GM21360 (cell line): ENCODE results near the gene ATP1A2.
A peak's percentile ranks its signal among the peaks of the same experiment; 100 is the strongest.

ENCODE experiments used
- ATAC-seq: cut with Tn5 transposase; IDR thresholded peaks from one replicate; pipeline ENCODE4 v1.9.1; 2021; ENCODE audit warnings: mild to moderate bottlenecking, moderate library complexity; ENCODE audit not compliant: unreplicated experiment

ATP1A2 gene

GRCh38 chr1:160084771-160085321, 30.7 kb upstream of the ATP1A2 start:
- ATAC-seq, result no peak

DNA sequence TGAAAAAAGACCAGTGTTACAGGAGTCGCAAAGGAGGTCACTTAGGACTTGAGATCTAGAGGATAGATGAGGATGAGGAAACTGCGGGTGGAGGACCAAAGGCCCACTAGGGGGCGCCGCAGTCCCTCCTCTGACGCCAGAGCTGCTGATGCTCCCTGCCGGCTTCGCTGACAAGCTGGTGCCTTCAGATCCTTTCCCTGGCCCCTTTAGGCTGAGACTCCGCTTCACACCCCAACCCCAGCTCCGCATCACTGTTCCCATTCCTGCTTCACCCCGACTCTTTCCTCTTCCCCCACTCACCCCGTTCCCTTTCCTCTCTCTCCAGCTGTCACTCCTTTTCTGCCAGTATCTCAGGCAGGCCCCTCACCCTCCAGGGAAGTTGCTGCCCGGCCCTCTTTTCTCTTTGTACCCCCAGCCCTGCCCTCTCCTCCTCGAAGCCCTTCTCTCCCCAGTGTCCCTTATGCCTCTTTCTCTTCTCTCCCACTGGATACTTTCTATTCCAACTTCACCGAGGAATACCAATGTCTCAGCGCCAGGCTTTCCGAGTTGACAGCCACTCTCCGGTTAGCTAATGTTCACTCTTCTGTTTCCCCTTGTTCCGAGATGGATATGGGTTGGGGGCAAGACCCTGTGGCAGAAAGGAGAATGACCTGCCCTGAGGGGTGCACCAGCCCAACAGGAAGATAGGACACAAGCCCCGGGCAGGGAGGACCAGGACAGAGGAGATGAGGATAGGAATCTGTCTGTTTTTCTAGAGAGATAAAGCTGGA, 29.7 kb upstream of the ATP1A2 start:
- no peak for ATAC-seq

- no peak for ATAC-seq
Measured at GRCh38 chr1:160086456-160086892, 29.1 kb upstream of the ATP1A2 start.

GRCh38 chr1:160087118-160087662, 28.4 kb upstream of the ATP1A2 start:
- ATAC-seq, result no peak

GRCh38 chr1:160089883-160090282, 25.7 kb upstream of the ATP1A2 start:
- no peak for ATAC-seq

GRCh38 chr1:160090760-160091159, 24.8 kb upstream of the ATP1A2 start:
- ATAC-seq, result no peak

DNA sequence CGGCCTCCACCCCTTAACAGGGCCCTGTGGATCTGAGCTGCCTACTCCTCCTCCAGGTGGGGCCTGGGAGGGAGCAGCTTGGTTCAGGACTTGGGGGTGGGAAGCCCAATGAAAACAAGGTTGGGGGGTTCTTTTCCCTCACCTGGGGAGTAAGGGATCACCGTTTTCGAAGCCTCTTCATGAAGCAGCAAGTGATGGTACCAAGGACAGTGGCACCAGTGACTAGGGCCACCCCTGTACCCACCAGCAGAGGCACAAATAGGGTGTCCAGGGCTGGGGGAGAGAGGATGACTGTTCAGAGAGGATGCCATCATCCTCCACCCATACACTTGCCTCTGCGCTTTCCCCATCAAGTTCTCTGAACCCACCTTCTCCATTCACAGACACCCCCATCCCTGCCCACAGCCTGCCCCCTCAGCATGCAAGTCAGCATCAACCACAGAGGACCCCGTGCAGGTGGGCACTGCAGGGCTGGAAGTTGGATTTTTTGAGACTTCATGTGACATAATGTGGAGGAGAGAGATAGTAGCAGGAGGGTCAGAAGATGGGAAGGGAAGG, 23.8 kb upstream of the ATP1A2 start:
- no peak for ATAC-seq

DNA sequence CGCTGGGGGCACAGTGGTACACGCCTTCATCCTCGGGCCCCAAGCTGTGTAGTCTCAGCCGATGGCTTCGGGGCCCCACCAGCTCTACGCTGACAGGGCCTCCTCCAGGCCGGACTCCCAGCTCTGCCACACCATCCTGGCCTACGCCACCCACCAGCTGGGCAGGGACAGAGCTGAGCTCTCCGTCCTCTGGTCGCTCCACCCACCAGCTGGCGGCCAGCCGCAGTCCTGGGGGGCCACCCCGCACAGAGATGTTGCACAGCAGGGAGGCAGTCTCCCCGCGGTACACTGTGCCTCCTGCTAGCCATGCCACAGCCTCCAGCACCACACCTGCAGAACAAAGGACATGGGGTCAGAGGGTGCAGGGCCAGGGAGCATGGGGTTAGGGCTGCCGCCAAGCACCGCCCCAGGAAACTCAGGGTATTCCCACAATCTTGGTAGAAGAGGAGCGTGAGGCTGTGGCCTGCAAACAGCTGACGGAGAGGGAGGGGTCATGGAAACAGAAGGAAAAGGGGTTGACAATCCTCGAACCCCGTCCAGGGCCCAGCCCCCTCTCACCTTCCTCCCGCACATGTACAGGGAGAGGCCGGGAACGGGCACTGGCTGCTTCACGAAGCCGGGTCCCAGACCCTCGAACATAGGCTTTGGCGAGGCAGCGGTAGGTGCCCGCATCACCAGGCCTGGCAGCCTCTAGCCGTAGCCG, 23.0 kb upstream of the ATP1A2 start:
- ATAC-seq, result no peak

DNA sequence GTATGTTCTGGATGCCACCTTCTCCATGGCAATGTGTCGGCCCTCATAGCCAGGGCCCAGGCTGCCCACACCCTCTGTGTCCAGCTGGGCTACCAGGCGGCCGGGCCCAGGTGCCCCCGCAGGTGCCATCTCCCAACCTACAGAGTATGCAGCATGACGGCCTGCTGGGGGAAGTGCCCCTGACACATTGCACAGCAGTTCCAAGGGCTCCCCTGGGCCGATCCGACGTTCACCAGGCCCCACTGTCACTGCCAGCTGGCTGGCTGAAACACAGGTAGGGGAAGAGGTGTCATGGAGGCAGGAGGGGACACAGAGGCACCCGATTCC, 22.5 kb upstream of the ATP1A2 start:
- no peak for ATAC-seq

DNA sequence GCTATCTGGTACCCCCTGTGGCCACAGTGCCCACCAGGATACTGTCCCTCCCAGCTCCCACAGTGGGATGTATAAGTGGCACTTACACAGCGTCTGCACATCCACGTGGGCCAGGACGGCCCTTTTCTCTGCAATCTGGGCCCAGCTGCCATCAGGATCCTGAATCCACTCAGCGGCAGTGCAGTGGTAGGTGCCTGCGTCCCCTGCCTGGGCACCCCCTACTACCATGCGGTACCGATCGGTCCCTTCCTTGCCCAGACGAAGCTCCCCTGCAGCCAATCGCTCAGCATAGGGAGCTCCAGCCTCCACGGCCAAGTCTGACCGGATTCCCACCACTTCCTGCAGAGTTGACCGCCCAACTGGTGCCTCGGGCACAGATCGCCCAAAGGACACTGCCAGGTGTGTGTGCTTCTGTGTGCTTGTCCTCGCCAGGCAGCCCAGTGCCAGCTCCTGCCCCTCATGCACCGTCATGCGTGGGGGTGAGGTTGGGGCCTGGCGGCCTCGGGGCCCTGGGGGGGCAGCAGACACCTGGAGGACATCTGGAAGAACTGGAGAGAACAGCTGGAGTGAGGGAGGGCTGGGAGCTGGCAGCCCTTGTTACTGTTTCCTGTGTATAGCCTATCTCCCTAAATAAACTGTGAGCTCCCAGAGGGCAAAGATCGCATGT, 21.8 kb upstream of the ATP1A2 start:
- no peak for ATAC-seq

DNA sequence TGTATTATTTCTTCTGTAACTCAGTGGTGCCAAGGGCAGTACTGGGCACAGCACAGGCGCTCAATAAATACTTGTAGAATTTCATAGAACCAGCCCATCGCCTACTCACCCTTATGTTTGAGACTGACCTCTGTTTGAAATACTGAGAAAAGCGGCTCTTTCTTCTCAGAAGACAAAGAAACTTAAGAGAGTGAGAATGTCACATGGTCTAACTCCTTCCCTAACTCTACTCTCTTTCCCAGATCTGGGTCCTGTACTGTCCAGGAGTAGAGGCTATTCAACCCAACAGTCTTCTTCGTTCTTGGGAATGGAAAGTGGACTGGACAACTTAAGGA, 21.3 kb upstream of the ATP1A2 start:
- no peak for ATAC-seq

DNA sequence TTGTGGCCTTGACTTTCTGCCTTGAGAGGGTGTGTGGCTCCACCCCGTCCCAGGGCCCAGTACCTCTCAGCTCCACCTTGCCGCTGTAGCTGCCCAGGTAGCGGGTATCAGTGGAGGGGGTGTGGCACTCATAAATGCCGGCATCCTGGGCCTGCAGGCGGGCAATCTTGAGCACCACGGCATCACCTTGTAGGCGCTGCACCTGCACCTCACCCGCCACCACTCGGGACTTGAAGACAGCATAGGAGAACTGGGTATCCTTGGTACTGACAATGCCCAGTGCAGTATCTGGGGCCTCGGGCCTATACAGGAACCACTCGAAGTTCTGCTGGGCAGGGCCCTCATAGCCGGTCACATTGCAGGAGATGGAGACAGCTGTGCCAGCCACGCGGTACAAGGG, 20.8 kb upstream of the ATP1A2 start:
- ATAC-seq, result no peak

GRCh38 chr1:160095382-160096105, 20.0 kb upstream of the ATP1A2 start:
- no peak for ATAC-seq

GRCh38 chr1:160096274-160097116, 19.1 kb upstream of the ATP1A2 start:
- ATAC-seq, result no peak

DNA sequence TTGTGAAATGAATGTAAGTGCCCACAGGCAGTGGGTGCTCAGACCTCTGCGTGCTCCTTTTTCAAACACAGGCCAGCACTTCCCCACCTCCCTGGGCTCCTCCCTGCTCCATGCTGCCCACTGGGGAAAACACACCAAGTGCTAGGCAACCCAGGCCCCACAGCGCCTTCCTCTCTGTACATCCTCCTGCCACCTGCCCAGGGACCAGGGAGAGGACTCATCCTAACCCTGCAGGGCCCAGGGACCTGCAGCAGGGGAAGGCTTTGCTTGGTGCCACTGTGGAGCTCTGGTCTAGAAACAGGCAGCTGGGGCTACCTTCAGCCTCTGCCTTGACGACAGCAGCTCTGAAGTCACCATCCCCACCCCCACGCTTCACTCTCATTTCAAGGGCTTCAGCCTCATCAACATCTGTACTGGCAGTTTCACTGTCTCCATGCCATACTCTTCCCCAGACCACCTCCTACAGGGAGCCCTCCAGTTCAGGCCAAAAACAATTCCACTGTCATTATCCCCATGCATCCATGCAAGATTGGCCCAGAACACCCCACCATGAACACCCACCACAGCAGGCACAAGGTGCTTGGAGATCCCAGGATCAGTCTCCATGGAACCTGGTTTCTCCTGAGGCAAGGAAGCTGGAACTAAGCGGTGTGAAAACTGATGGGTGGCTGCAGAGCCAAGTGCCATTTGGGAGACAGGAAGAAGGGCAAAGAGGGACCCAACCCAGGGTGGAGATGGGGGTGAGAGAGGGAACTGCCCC, 18.2 kb upstream of the ATP1A2 start:
- no peak for ATAC-seq

- peak; percentile 41 for ATAC-seq
Measured at GRCh38 chr1:160097911-160098851, 17.4 kb upstream of the ATP1A2 start, which contains the start of gene IGSF8. Gene IGSF8, minus strand, starts transcription at chr1:160098619. Its CDS starts 147 bp downstream, at chr1:160098472.

DNA sequence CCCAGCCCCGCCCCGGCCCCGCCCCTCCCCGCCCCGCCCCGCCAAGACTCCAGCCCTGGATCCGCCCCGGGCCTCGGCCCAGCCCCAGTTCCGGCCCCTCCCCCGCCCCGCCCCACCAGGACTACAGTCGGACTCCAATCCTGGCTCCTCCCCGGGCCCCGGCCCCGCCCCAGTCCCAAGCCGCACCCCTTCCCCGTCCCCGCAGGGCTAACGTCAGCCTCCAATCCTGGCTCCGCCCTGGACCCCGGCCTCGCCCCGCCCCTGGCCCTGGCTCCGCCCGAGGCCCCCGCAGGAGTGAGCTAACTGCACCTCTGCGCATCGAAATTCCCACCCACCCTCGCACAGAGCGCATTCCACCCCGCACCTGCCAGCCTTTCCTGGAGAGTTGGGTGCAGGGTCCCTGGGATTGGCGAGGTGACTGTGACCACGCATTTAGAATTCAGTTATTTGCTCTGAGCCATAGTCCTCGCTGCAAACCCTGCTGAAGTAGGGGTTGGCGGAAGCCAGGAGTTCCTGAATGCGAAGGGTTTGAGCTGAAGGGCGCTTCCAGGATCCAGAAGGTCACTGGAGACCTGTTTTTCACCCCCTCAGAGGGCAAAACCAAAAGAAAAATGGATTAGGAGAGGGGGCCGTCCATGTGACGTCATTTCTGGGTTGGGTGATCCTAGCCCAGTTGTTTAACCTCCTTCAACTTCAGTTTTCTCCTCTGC, 16.6 kb upstream of the ATP1A2 start:
- peak; percentile 82 for ATAC-seq
